Activated CD8-positive, alpha-beta memory T cell treated with anti-CD3 and anti-CD28 coated beads for 36 hours (primary cell): ENCODE results near the gene TIGAR. TPM values are rescaled to one million over a fixed set of nuclear protein-coding genes. Genes with fewer than 3 reads are reported as not detected.

Source experiments
- CTCF ChIA-PET: fragments of 350-600 bp; sonication (Branson Sonifier 250); formaldehyde crosslinking; loops from one replicate; lab custom pipeline; 2021; ENCODE audit warnings: antibody characterized with exemption; lab: Charles Lee
- POLR2A ChIA-PET: fragments of 350-600 bp; sonication (Branson Sonifier 250); formaldehyde crosslinking; loops from one replicate; lab custom pipeline; 2021; ENCODE audit warnings: antibody characterized with exemption; lab: Charles Lee
- total RNA-seq, 2 experiments: library from RNA; stranded (reverse); gene quantifications; one replicate each; pipeline ENCODE4 v1.2.3, GENCODE V29; 2021

Gene TIGAR
- total RNA-seq, 2 experiments from 2014 or later = 18.9 to 20.2 TPM

DNA sequence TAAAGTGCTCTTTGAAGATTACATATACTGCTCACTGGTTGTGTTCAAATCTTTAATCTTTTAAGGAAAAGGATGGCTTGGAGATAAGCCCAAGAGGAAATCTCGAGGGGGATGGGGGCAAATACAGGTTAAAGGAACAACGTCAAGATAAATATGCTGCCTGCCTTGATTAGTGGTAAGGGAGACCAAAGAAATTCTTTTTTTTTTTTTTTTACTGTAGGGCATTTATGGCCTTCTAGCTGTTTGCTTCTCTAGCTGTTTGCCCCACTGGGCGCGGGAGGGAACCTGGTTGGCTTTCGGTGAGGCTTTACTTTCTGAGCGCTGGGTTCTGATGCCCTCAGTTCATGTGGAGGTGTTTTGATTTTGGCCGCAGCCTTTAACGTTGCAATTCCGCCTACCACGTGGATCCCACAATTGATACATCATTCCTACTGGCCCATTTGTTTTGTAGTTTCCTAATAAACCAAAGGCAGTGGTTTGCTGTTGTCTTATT is 41.8 kb upstream of the TIGAR start:
- ChIA-PET POLR2A (interaction anchor here (0.7 to 1.7 kb wide), 4 partner anchors 8 to 127 kb away, joined by 3 to 7 read pairs (median 6); no protein-coding TSS in a partner anchor), CTCF (interaction anchor here (0.8 to 4.8 kb wide), 4 partner anchors 8 to 172 kb away, joined by 3 to 50 read pairs (median 24); no protein-coding TSS in a partner anchor)

DNA sequence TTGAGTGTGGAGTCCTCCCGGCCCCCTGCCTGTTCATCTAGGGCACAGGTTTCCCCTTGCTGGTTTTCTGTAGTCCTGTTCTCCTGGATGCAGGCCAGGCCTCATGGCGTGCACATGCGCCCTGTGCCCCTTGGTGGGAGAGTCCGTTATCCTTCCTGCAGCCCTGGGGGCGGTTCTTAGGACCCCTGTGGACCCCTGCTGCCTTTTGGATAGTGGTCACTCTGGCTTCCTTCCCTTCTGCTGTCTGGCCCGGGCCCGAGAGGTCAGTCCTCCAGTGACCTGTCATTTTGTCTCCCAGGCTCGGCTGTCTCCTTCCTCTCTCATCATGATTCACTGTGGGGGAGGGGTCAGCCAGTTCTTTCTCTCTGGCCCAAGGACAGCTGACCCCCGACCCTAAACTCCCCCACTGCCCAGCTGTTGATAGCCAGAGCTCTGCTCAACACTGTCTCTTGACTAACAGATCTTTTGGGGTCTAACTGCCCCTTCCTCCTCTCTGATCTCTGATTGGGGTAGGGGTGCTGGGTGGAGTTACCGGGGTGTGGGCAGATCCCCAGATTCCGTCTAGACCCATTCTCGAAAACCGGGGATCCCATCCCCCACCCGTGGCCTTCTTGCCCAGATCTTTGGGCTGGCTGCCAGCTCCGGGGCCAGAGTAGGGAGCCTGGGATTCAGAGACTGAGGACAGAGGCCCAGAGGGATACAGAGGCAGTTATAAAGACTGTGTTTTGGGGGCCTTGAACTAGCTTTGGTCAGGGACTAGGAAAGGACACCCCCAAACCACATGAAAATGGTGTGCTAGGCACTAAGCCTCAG is 40.5 kb upstream of the TIGAR start:
- ChIA-PET POLR2A (interaction anchor here (1.4 kb wide), 1 partner anchor 11 kb away, joined by 3 read pairs; no protein-coding TSS in a partner anchor), CTCF (no interaction called here)

DNA sequence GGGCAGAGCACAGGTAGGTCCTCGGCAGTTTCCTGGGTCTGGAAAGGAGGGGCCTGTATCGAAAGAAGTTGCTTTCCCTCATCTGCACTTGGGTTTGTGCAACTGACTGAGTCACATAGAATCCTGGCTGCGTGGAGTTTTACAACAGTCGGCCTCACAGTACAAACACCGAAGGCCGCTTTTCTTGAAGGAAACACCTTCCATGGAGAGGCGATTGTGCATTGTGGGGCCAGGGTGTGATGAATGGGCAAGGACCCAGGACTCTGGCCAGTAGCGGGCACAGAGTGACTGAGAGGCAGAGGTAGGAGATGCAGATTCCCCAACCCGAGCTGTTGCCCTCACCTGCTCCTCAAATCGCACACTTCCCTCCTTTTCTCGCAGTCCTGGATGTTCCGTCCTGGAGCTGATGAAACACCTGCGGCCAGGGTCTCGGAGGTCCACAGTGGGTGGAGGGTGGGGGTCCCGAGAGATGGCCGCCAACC is 39.8 kb upstream of the TIGAR start:
- ChIA-PET CTCF (interaction anchor here (0.8 kb wide), 1 partner anchor 174 kb away, joined by 3 read pairs; no protein-coding TSS in a partner anchor), POLR2A (interaction anchor here (0.5 to 1.4 kb wide), 2 partner anchors 12 to 30 kb away, joined by 3 to 8 read pairs; no protein-coding TSS in a partner anchor)

- CTCF ChIA-PET = interaction anchor here (0.8 to 1.8 kb wide), 4 partner anchors 11 to 175 kb away, joined by 3 to 5 read pairs (median 4); no protein-coding TSS in a partner anchor
- POLR2A ChIA-PET = no interaction called here
Measured at GRCh38 chr12:4282103-4282891, 38.7 kb upstream of the TIGAR start.

GRCh38 chr12:4282892-4283511 is 38.0 kb upstream of the TIGAR start:
- CTCF ChIA-PET = interaction anchor here (0.5 to 1.8 kb wide), 4 partner anchors 10 to 314 kb away, joined by 3 to 5 read pairs (median 4); no protein-coding TSS in a partner anchor
- POLR2A ChIA-PET = interaction anchor here (0.5 to 0.7 kb wide), 3 partner anchors 9 to 15 kb away, joined by 3 read pairs; no protein-coding TSS in a partner anchor

DNA sequence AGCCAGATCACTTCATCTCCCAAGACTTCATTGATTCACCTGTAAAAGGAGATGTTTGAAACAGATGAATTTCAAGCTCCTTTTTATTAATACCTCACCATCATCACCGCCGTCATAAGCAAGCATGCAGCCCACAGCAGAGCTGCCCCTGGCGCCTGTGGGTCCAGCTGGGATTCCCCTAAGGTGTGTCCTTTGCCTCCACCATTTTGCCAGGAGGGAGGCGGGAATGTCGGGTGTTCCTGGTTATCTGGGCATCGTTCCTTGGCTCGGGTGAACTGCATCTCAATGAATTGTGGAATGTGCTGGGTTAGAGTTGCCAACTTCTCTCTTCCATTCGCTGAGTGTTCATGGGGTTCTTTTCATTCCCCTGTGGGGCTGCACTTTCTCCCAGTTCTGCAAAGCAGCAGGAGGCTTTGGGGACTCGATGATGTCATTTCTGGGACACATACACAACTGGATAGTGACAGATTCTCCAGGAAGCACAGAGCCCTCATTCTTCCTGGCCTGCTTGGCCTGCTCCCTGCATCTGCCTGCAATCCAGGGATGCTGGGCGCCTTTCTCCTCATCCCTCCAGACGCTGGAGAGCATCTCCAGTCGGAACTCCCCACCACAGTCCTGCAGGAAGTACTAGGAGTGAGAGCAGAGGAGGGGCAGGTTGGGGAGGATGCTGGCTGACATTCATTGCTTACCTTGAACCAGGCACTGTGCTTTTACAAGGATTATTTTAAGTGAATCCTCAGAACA is 37.3 kb upstream of the TIGAR start:
- CTCF ChIA-PET = interaction anchor here (0.5 to 1.8 kb wide), 5 partner anchors 9 to 314 kb away, joined by 3 to 5 read pairs (median 3); no protein-coding TSS in a partner anchor
- POLR2A ChIA-PET = interaction anchor here (0.5 to 1.0 kb wide), 6 partner anchors 8 to 1488 kb away, joined by 3 to 4 read pairs (median 3); no protein-coding TSS in a partner anchor

DNA sequence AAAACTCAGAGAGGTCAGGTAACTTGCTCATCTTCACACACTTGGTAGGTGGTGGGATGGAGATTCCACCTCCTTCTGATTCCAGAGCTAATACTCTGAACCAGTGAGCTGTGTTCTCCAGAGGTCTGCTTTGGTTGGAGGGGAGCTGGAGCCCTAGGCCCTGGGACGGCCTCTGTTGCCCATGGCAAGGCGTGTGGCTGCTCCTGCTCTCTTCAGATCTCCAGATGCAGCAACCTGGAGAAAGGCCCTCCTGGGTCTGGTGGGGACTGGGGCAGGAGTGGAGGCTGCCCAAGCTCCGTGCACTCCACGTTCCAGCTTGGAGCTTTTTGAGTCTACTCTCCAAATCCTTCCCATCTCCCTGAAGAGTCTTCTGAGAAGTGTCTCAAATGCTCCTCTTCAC is 36.7 kb upstream of the TIGAR start:
- POLR2A ChIA-PET = interaction anchor here (0.6 to 1.0 kb wide), 3 partner anchors 10 to 1488 kb away, joined by 3 to 4 read pairs (median 3); no protein-coding TSS in a partner anchor
- CTCF ChIA-PET = no interaction called here

GRCh38 chr12:4285070-4285469 is 35.9 kb upstream of the TIGAR start:
- ChIA-PET POLR2A (interaction anchor here (2.0 kb wide), 1 partner anchor 11 kb away, joined by 7 read pairs; the partner anchor contains the start of gene CCND2), CTCF (interaction anchor here (0.6 to 0.7 kb wide), 2 partner anchors 8 to 47 kb away, joined by 3 read pairs; no protein-coding TSS in a partner anchor)

DNA sequence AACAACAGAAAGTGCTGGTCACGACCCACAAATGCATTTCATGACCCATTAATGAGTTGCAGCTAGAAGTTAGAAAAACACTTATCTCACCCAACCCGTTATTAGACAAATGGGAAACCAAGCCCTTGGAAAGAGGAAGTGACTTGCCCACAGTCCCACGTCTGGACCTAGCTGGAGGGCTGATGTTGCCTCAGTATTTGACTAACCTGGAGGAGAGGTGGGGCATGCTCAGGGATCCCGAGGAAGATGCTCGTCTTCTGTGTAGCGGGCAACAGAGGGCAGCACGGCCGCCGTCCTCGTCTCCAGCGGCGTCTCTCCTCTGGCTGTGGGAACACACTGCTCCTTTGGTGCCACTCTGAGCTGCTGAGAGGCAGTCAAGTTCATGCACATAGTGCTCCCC is 34.8 kb upstream of the TIGAR start:
- ChIA-PET POLR2A (interaction anchor here (2.0 kb wide), 1 partner anchor 13 kb away, joined by 7 read pairs; the partner anchor contains the start of gene CCND2), CTCF (interaction anchor here (2.0 kb wide), 1 partner anchor 9 kb away, joined by 13 read pairs; no protein-coding TSS in a partner anchor)

DNA sequence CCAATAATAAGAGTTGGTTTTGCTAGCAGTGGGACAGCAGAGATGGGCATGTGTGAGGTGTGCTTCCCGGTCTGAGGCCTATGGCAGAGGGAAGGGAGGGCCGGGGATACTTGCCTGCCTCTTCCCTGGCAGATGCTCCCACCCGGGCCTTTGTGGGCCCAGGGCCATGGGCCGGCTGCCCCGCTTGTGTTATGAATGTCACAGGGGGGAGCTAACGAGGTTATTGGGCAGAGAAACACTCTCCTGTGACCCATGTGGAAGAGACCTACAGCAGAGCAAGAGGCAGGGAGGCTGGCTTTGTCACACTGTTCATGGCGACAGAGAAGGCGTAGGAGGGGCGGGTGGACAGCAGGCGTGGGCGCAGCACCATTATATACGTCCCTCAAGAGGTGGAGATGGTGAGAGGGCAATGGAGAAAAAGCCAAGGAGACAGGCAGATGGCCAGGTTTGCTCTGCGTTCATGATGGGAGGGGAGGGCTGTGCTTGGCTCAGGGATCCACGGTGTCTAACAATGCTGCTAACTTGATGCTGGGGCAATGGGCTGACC is 34.2 kb upstream of the TIGAR start:
- POLR2A ChIA-PET = interaction anchor here (1.3 to 2.0 kb wide), 2 partner anchors 8 to 13 kb away, joined by 7 read pairs; partner anchors contain the start of gene CCND2
- CTCF ChIA-PET = interaction anchor here (0.6 to 2.0 kb wide), 2 partner anchors 9 to 13 kb away, joined by 3 to 13 read pairs; no protein-coding TSS in a partner anchor

GRCh38 chr12:4287325-4288211 is 33.4 kb upstream of the TIGAR start:
- POLR2A ChIA-PET = interaction anchor here (0.5 to 1.3 kb wide), 4 partner anchors 9 to 123 kb away, joined by 3 to 7 read pairs (median 4); no protein-coding TSS in a partner anchor
- CTCF ChIA-PET = interaction anchor here (0.6 to 2.0 kb wide), 4 partner anchors 8 to 13 kb away, joined by 3 to 13 read pairs (median 4); no protein-coding TSS in a partner anchor

DNA sequence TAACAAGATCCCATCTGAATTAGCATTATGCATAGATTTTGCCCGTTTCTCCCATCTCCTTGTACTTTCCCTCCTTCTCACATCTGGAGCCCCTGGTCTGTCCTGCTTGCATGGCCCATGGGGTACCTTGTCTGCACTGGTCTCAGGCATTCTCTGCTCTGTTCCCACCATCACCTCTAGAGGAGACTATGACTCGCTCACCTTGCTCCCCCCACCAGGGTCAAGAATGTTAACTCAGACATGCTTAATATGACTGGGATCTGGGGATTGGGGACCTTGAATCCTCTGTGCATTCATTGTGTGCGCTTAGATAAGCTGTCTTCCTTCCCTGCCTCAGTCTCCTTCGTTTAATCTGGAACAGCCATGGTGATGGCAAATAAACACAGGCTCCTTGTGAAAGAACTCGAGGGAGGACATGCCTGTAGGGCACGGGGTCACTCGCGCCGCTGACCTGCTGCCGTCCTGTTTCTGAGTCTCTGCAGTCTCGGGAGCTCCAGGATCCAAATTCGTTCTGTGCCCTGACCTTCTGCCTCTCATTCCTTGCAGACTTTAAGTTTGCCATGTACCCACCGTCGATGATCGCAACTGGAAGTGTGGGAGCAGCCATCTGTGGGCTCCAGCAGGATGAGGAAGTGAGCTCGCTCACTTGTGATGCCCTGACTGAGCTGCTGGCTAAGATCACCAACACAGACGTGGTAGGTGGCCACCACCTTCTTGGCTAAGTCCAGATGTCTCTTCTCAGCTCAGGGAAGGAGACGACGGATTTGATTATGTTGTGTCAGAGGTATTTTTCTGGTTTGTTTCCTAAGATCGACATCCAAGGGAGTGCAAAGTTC is 32.5 kb upstream of the TIGAR start:
- ChIA-PET POLR2A (interaction anchor here (0.5 to 0.8 kb wide), 2 partner anchors 38 to 72 kb away, joined by 3 read pairs; no protein-coding TSS in a partner anchor), CTCF (interaction anchor here (0.6 to 2.0 kb wide), 6 partner anchors 9 to 1230 kb away, joined by 3 to 13 read pairs (median 4); no protein-coding TSS in a partner anchor)

DNA sequence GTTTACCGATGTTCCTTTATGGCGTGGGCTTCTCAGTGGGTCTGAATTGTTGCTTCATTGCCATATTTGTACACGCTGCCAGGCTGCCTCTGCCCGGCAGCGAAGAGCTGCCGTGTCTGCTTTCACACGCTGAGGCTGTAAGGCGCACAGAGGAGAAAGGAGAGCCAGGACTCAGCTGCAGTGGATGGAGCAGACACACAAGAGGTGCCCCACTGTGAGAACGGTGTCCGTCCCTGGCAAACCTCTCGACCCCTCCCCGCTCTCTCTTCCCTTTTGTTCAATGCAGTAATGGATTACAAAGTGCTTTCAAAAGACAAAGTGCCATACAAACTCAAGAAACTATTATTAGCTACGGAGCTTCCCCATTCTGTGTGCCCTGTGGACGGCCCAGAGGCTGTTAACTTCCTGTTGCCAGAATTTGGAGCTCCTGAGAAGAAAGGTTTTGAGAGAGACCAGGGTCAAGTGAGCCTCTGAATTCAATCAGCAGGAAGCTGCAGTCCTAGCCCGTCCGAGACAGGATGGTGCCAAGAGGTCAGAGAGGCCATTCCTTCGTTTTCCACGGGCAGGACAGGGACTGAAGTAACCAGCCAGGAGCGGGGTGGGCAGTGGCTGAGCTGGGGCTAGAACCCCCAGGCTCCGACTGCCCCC is 31.7 kb upstream of the TIGAR start:
- ChIA-PET POLR2A (no interaction called here), CTCF (interaction anchor here (0.7 to 1.7 kb wide), 2 partner anchors 12 to 294 kb away, joined by 3 to 5 read pairs; no protein-coding TSS in a partner anchor)
